Measurements from ENCODE around the gene LAMTOR4.

- TF ChIP-seq CTCF (IDR thresholded peaks at IDR 0.05; ENCODE audit: low read depth, low read length) (peak; percentile 67), EZH2phosphoT487 (IDR thresholded peaks at IDR 0.05; ENCODE audit: low read depth) (no peak)
These were observed 41.5 kb downstream of the LAMTOR4 start for GRCh38 chr7:100190048-100190711.

All from OCI-LY3 (cell line).